ENCODE data around the gene ADGRA3.
"Not testable (repeated sequence)": the region's sequence is repeated elsewhere in the genome, so short reads cannot be mapped to it uniquely, and the experiment has no call there.

ADGRA3 gene

DNA sequence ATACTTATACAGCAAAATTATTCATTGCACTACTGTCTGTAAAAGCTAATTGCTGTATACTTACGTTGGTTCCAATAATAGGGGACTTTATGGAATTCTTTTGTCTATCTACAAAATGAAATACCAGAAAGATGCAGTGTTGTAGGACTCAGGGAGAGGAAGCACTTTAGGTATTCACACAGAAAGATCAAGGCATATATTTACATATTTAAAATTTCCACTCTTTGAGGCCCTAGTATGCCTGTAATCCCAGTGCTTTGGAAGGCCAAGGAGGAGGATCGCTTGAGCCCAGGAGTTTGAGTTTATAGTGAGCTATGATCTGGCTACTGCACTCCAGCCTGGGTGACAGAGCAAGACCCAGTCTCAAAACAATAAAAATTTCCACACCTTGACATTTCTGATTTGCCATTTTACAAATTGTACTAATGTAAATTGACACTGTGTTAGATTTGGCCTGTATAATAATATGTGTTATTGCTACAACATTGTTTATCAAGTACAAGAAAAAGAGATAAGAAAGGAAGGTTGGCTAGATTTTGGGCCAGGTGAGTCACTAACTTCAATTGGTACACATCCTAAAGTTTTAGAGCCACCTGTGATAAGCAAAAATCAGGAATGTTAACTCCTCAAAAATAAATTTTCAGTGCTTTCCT lies 35.1 kb downstream of the ADGRA3 start:
- DNase-seq = no peak

- no peak for DNase-seq
These were observed 37.4 kb downstream of the ADGRA3 start for GRCh38 chr4:22478426-22478825.

- DNase-seq = no peak
These were observed 38.1 kb downstream of the ADGRA3 start for GRCh38 chr4:22477813-22478182.

DNA sequence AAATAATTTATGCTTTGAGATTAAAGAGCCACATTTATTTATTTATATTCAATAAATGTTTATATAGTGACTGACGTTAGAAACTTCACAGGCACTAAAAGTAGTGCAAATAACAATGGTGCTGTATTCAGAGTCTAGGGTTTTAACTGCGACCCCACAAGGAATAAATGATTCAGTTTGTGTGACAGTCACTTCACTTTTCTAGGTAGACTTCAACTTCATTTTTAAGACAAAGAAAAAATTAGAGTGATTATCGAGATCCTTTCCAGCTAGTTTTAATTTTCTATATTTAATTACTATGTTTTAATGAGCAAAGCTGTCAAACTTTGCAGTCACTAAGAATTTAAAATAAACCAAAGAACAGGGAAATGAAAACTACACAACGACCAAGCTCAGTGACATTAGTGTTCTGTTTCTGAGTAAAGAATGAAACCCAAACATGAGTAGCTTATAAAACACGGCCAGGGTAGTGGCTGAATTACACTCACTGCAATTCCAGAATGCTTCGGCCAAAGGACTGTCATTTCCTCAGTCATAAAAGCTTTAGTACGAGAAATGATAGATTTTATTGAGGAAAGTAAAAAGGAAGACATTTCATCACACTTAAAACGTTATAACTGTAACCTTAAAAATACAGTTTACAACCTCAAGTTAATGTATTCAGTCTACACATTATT lies 38.6 kb downstream of the ADGRA3 start:
- DNase-seq = no peak

DNA sequence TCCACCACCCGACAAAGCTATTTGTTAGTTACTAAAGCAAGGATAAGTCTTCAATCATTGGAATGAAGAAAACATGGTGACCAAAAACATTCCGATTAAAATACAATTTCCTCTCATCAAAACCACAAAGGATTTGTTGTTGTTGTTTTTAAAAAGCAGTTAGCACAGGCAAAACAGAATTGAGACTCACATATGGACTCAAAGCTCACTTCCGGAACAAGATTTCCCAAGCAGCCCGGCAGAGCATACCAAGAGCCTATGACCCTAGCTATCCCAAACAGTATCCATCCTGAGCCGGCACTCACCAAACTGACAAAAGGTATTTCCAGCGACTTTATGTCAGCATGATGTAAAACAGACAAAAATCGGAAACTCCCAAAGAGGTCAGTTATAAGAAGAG lies 39.9 kb downstream of the ADGRA3 start:
- no peak for DNase-seq

GRCh38 chr4:22475311-22475646 lies 40.6 kb downstream of the ADGRA3 start:
- not testable (repeated sequence) for DNase-seq

GRCh38 chr4:22474636-22475310 lies 41.1 kb downstream of the ADGRA3 start:
- DNase-seq = no peak

- no peak for DNase-seq
These were observed 42.6 kb downstream of the ADGRA3 start for GRCh38 chr4:22473268-22473667.

GRCh38 chr4:22471999-22472461 lies 43.8 kb downstream of the ADGRA3 start:
- no peak for DNase-seq

DNA sequence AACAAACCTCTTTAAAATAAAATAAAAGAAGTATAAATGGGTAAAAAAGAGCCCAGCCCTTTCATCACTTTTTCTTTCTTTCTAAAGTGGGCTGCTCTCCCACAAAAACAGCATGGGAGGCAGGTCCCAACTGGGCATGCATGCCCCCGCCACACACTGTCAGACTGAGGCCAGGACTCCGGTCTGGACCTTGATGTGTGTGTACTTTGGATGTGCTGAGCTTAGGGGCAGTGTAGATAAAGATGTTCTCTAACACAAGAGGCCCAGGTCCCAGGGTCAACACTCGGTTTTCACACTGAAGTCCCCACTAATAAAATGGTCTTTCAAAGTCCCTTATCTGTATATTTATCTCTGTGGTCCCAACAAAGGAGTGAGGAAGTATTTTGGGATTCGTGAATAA lies 44.4 kb downstream of the ADGRA3 start:
- DNase-seq = no peak

GRCh38 chr4:22466581-22466980 lies 49.3 kb downstream of the ADGRA3 start:
- DNase-seq = no peak

- no peak for DNase-seq
These were observed 49.9 kb downstream of the ADGRA3 start for GRCh38 chr4:22465996-22466395.

GRCh38 chr4:22465349-22465748 lies 50.5 kb downstream of the ADGRA3 start:
- no peak for DNase-seq

DNA sequence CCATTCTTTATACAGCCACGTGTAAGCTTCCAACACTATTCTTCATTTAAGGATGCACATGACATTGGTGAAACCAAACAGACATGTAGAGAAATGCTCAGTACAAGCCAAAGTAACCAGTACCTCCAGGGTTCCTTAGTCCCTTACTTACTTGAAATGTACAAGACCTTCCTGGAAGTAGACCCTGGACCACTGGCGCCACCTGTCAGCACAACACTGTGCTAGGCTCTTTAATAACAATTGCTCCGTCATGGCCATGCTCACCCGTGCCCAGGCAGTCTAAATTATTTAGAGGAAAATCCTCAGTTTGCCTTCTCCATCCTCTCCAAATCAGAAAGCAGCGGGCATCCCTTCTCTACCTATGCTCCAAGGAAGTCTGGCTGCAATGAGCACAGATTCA lies 52.7 kb downstream of the ADGRA3 start:
- no peak for DNase-seq

DNA sequence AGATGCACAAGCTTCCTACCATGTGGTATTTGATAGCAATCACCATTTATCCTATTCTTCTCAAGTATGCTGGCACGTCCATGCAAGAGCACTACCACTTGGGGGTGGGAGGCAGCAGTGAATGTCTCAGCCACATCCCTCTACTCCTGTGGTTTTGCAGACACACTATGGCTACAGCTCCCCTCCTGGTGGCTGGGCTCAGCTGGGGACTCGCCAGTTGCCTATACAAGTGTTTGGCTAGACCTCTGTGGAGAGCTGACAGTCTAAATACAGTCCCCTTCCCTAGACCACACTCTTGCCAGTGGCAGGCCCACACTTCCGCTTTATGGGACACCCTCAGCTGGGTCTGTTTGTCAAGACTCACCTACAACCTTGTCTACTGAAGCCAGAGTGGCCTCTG lies 53.2 kb downstream of the ADGRA3 start:
- DNase-seq = no peak

- DNase-seq = no peak
These were observed 55.6 kb downstream of the ADGRA3 start for GRCh38 chr4:22460266-22460665.

DNA sequence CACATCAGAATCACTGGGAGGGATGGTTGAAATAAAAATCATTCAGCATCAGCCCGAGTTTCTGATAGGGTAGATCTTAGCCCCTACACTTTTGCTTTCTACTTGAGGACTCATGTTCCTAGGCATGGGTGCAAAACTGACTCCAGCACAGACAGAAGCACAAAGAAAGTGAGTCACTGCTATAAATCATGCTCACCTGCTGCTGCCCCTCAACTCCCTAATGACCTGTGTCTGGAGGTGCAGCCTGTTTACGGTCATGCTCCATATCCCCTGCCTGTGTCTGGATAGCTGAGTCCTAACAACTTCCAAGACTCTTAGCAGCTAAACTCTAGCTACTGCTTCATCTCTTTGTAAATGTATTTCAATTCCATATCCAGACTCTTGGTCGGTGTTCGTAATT lies 57.8 kb downstream of the ADGRA3 start:
- no peak for DNase-seq

GRCh38 chr4:22457348-22457747 lies 58.5 kb downstream of the ADGRA3 start:
- DNase-seq = no peak

DNA sequence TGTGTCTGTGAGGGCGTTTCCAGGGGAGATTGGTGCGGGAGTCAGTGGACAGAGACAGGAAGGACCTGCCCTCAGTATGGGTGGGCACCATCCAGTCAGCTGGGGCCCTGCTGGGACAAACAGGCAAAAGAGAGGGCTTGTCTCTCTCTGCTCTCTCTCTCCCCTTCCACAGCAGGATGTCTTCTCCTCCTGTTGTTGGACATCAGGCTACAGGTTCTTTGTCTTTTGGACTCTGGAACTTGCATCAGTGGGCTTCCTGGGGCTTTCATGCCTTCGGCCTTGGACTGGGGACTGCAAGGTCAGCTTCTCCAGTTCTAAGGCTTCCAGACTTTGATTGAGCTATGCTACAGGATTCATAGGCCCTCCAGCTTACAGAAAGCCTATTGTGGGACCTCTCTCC lies 59.6 kb downstream of the ADGRA3 start:
- DNase-seq = no peak

DNA sequence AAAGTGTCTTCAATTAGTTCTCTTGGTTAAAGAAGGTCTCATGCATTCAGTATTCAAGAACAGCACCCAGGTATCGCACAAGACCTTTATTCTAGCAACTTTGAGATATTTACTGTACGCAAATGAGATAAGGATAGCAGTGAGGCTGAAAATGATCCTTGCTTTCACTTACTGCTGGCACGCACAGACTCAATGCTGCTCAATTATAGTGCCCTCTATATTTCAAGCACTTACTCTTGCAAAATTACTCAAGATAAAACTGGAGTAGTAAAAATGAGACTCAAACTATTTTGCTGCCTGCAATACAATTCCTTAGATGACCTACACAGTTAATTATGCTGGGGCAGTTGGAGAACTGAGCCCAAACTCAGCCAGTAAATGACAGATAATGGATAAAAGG lies 60.9 kb downstream of the ADGRA3 start:
- DNase-seq = no peak

- DNase-seq = no peak
These were observed 61.5 kb downstream of the ADGRA3 start for GRCh38 chr4:22454216-22454838.

DNA sequence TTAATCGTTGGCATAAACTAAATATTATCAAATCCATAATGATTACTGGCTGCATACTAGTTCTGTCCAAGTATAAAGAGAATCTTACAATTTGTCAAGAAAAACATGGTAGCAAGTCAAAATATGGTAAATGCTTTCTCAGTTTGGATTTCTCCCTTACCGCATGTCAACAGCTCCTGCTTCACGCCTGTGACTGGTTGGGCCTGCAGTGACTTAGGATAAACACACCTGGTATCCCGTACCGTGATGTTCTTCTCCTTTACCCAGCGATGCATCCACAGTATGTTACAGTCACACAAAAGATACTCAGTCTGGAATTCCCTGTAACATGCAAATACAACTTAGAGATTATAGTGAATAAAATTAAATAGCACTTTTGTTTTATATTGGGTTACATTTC lies 71.1 kb downstream of the ADGRA3 start:
- DNase-seq = no peak

- DNase-seq = no peak
These were observed 72.9 kb downstream of the ADGRA3 start for GRCh38 chr4:22442956-22443355.

- DNase-seq = no peak
These were observed 74.9 kb downstream of the ADGRA3 start for GRCh38 chr4:22440999-22441398.
